HepG2 (cell line): ENCODE results near the gene ZNF442. TPM values are rescaled to one million over a fixed set of nuclear protein-coding genes. Genes with fewer than 3 reads are reported as not detected.
A peak's percentile ranks its signal among the peaks of the same experiment; 100 is the strongest.

ENCODE experiments used
- BHLHE40 ChIP-seq: IDR thresholded peaks from 2 replicates; pipeline ENCODE4 v1.6.1; 2011; ENCODE audit warnings: low read length, improper control_type of control experiment
- CREB1 ChIP-seq, 2 experiments: fragments of 450-650 bp in 1 of 2; IDR thresholded peaks; 2 replicates each; pipeline ENCODE4 v1.6.1; 2016 to 2017; ENCODE audit warnings: control low read depth in 1 of 2, mild to moderate bottlenecking in 1 of 2, missing compliant biosample characterization in 1 of 2, missing genetic modification characterization in 1 of 2
- KLF6 ChIP-seq: IDR thresholded peaks from 2 replicates; pipeline ENCODE4 v1.8.0; 2016; ENCODE audit warnings: missing biosample characterization, missing genetic modification reagents
- MED1 ChIP-seq: sonication (generic); formaldehyde crosslinking; IDR thresholded peaks from 2 replicates; pipeline ENCODE4 v1.4.0; 2020; ENCODE audit warnings: missing genetic modification reagents
- ONECUT2 ChIP-seq: sonication (generic); formaldehyde crosslinking; IDR thresholded peaks from 2 replicates; pipeline ENCODE4 v1.4.0; 2020; ENCODE audit warnings: missing genetic modification reagents
- PTBP1 ChIP-seq: fragments of 200-400 bp; formaldehyde crosslinking; IDR thresholded peaks from 2 replicates; pipeline ENCODE4 v1.6.1; 2018; ENCODE audit warnings: low read length, low read depth; ENCODE audit not compliant: poor library complexity, severe bottlenecking
- REPIN1 ChIP-seq: sonication (generic); formaldehyde crosslinking; IDR thresholded peaks from 2 replicates; pipeline ENCODE4 v1.8.0; 2022; ENCODE audit warnings: missing genetic modification reagents, low read depth, mild to moderate bottlenecking, borderline replicate concordance
- RFX3 ChIP-seq: IDR thresholded peaks from 2 replicates; pipeline ENCODE4 v1.6.1; 2016; ENCODE audit warnings: missing biosample characterization, missing genetic modification reagents
- SIX1 ChIP-seq: sonication (generic); formaldehyde crosslinking; IDR thresholded peaks from 2 replicates; pipeline ENCODE4 v1.4.0; 2020; ENCODE audit warnings: missing genetic modification reagents, borderline replicate concordance
- SSRP1 ChIP-seq: IDR thresholded peaks from 2 replicates; pipeline ENCODE4 v1.6.1; 2016; ENCODE audit warnings: control low read depth
- U2AF1 ChIP-seq: fragments of 200-400 bp; formaldehyde crosslinking; optimal IDR thresholded peaks from 2 replicates; pipeline ENCODE3; 2017; ENCODE audit warnings: mild to moderate bottlenecking, low read depth, low read length
- ZFP36 ChIP-seq: fragments of 150-350 bp; IDR thresholded peaks from 2 replicates; pipeline ENCODE4 v1.6.1; 2018; ENCODE audit warnings: borderline replicate concordance, low read length, low read depth; ENCODE audit not compliant: partially characterized antibody
- ZFP90 ChIP-seq: sonication (generic); formaldehyde crosslinking; IDR thresholded peaks from 2 replicates; pipeline ENCODE4 v1.8.0; 2022; ENCODE audit warnings: missing genetic modification reagents, mild to moderate bottlenecking, inconsistent platforms, borderline replicate concordance
- ZFYVE20 ChIP-seq: sonication (generic); formaldehyde crosslinking; IDR thresholded peaks from 2 replicates; pipeline ENCODE4 v1.8.0; 2023; ENCODE audit warnings: low read depth, mild to moderate bottlenecking, moderate library complexity, missing genetic modification reagents, borderline replicate concordance
- ZMAT3 ChIP-seq: sonication (generic); formaldehyde crosslinking; conservative IDR thresholded peaks from 2 replicates; pipeline ENCODE4 v1.7.0; 2021; ENCODE audit warnings: missing genetic modification reagents
- ZNF136 ChIP-seq: sonication (generic); formaldehyde crosslinking; IDR thresholded peaks from 2 replicates; pipeline ENCODE4 v1.8.1; 2022; ENCODE audit warnings: low read depth, mild to moderate bottlenecking, moderate library complexity, missing genetic modification reagents
- ZNF160 ChIP-seq: sonication (generic); formaldehyde crosslinking; IDR thresholded peaks from 2 replicates; pipeline ENCODE4 v1.8.0; 2022; ENCODE audit warnings: mild to moderate bottlenecking, inconsistent platforms, missing genetic modification reagents
- ZNF264 ChIP-seq: sonication (generic); formaldehyde crosslinking; IDR thresholded peaks from 2 replicates; pipeline ENCODE4 v1.4.0; 2020; ENCODE audit warnings: missing genetic modification reagents
- ZNF343 ChIP-seq: sonication (generic); formaldehyde crosslinking; IDR thresholded peaks from 2 replicates; pipeline ENCODE4 v1.4.0; 2020; ENCODE audit warnings: mild to moderate bottlenecking, missing genetic modification reagents
- ZNF644 ChIP-seq: IDR thresholded peaks from 2 replicates; pipeline ENCODE4 v1.6.1; 2016; ENCODE audit warnings: low read depth
- ZNF703 ChIP-seq: sonication (generic); formaldehyde crosslinking; IDR thresholded peaks from 2 replicates; pipeline ENCODE4 v1.5.1; 2020; ENCODE audit warnings: missing genetic modification reagents, mild to moderate bottlenecking, moderate library complexity, borderline replicate concordance
- ZNF883 ChIP-seq: sonication (generic); formaldehyde crosslinking; IDR thresholded peaks from 2 replicates; pipeline ENCODE4 v1.5.1; 2020; ENCODE audit warnings: mild to moderate bottlenecking, missing genetic modification reagents; ENCODE audit errors: not compliant biosample characterization
- ZSCAN22 ChIP-seq: sonication (generic); formaldehyde crosslinking; IDR thresholded peaks from 2 replicates; pipeline ENCODE4 v1.4.0; 2020; ENCODE audit warnings: mild to moderate bottlenecking, missing genetic modification reagents
- polyA plus RNA-seq, 8 experiments: library from polyadenylated mRNA; depleted of rRNA in 3 of 8; stranded (reverse) in 7 of 8; unstranded in 1 of 8; fragments of >200 nt; fragmentation: Illumina TruSeq in 4 of 8; extraction: Trizol in 4 of 8; gene quantifications; 2 replicates each; pipeline versions ENCODE4 v1.2.1 to v1.2.3, GENCODE V29; 2011 to 2016; ENCODE audit warnings: low read depth in 4 of 8, missing spikeins in 1 of 8, mixed read lengths in 1 of 8; ENCODE audit not compliant: insufficient read depth in 1 of 8
- total RNA-seq, 5 experiments: library from RNA; depleted of rRNA; stranded (reverse); fragments of >200 nt; fragmentation: Illumina TruSeq; extraction: Trizol; gene quantifications; 2 replicates each; pipeline ENCODE4 v1.2.3, GENCODE V29; 2016; ENCODE audit warnings: low read depth in 1 of 5
- TF ChIP-seq, protein P1 (sequence below): sonication (generic); formaldehyde crosslinking; IDR thresholded peaks from 2 replicates; pipeline ENCODE4 v1.4.0; 2020; ENCODE audit warnings: mild to moderate bottlenecking, missing genetic modification reagents
- TF ChIP-seq, protein P2 (sequence below): IDR thresholded peaks from 2 replicates; pipeline ENCODE4 v1.6.1; 2016
- TF ChIP-seq, protein P3 (sequence below): sonication (generic); formaldehyde crosslinking; IDR thresholded peaks from 2 replicates; pipeline ENCODE4 v1.9.0; 2022; ENCODE audit warnings: missing genetic modification reagents, mild to moderate bottlenecking, borderline replicate concordance
- TF ChIP-seq, protein P4 (sequence below): sonication (generic); formaldehyde crosslinking; IDR thresholded peaks from 2 replicates; pipeline ENCODE4 v1.4.0; 2020; ENCODE audit warnings: missing genetic modification reagents

ZNF442 gene
- total and polyA plus RNA-seq, 2 of the 13 experiments (the other 11 are each of a cell fraction or from before 2014, with no cell fraction given): 1.0 to 6.0 TPM

DNA sequence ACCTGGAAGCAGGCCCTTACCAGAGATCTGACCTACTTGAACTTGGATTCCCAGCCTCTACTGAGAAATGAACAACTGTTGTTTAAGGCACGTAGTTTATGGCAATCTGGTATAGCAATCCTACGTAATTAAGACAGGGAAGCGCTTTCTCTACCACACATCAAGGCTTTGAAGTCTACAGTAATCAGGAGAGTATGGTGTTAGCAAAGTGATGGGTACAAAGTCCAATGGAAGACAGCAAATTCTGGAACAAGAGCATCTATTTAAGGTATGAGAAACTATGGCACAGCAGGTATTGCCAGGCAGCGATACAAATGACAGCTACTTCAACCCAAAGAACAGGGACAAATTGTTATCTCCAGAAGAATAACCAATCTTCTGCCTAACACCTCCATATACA, 35.1 kb downstream of the ZNF442 start (continued):
- TF ChIP-seq U2AF1 (no peak), PTBP1 (no peak), ZNF343 (0 out of 2 replicates have a peak, but pooled peaks have one; percentile 7), KLF6 (no peak), ZSCAN22 (CRISPR knock-in tag) (no peak), SIX1 (CRISPR knock-in tag) (no peak), ZNF703 (CRISPR knock-in tag) (no peak), ZNF644 (CRISPR knock-in tag) (peak; percentile 76; the same call in 1 of the 2 replicates), ZNF160 (CRISPR knock-in tag) (no peak), ZFP36 (no peak), ONECUT2 (no peak), SSRP1 (CRISPR knock-in tag) (no peak), ZFYVE20 (CRISPR knock-in tag) (no peak), ZMAT3 (CRISPR knock-in tag) (no peak), MED1 (CRISPR knock-in tag) (0 out of 2 replicates have a peak, but pooled peaks have one; percentile 45), ZFP90 (CRISPR knock-in tag) (no peak), REPIN1 (CRISPR knock-in tag) (no peak), CREB1 (IDR thresholded peaks at IDR 0.05) (no peak), CREB1 (CRISPR knock-in tag; IDR thresholded peaks at IDR 0.05) (peak; percentile 48), ZNF264 (CRISPR knock-in tag) (no peak), ZNF136 (CRISPR knock-in tag) (no peak), ZNF883 (no peak), BHLHE40 (no peak), RFX3 (no peak)
- TF ChIP-seq, protein P1, sequence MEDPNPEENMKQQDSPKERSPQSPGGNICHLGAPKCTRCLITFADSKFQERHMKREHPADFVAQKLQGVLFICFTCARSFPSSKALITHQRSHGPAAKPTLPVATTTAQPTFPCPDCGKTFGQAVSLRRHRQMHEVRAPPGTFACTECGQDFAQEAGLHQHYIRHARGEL (CRISPR knock-in tag): no peak
- TF ChIP-seq, protein P2, sequence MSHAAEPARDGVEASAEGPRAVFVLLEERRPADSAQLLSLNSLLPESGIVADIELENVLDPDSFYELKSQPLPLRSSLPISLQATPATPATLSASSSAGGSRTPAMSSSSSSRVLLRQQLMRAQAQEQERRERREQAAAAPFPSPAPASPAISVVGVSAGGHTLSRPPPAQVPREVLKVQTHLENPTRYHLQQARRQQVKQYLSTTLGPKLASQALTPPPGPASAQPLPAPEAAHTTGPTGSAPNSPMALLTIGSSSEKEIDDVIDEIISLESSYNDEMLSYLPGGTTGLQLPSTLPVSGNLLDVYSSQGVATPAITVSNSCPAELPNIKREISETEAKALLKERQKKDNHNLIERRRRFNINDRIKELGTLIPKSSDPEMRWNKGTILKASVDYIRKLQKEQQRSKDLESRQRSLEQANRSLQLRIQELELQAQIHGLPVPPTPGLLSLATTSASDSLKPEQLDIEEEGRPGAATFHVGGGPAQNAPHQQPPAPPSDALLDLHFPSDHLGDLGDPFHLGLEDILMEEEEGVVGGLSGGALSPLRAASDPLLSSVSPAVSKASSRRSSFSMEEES: no peak
- TF ChIP-seq, protein P3, sequence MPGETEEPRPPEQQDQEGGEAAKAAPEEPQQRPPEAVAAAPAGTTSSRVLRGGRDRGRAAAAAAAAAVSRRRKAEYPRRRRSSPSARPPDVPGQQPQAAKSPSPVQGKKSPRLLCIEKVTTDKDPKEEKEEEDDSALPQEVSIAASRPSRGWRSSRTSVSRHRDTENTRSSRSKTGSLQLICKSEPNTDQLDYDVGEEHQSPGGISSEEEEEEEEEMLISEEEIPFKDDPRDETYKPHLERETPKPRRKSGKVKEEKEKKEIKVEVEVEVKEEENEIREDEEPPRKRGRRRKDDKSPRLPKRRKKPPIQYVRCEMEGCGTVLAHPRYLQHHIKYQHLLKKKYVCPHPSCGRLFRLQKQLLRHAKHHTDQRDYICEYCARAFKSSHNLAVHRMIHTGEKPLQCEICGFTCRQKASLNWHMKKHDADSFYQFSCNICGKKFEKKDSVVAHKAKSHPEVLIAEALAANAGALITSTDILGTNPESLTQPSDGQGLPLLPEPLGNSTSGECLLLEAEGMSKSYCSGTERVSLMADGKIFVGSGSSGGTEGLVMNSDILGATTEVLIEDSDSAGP: no peak
- TF ChIP-seq, protein P4, sequence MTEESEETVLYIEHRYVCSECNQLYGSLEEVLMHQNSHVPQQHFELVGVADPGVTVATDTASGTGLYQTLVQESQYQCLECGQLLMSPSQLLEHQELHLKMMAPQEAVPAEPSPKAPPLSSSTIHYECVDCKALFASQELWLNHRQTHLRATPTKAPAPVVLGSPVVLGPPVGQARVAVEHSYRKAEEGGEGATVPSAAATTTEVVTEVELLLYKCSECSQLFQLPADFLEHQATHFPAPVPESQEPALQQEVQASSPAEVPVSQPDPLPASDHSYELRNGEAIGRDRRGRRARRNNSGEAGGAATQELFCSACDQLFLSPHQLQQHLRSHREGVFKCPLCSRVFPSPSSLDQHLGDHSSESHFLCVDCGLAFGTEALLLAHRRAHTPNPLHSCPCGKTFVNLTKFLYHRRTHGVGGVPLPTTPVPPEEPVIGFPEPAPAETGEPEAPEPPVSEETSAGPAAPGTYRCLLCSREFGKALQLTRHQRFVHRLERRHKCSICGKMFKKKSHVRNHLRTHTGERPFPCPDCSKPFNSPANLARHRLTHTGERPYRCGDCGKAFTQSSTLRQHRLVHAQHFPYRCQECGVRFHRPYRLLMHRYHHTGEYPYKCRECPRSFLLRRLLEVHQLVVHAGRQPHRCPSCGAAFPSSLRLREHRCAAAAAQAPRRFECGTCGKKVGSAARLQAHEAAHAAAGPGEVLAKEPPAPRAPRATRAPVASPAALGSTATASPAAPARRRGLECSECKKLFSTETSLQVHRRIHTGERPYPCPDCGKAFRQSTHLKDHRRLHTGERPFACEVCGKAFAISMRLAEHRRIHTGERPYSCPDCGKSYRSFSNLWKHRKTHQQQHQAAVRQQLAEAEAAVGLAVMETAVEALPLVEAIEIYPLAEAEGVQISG (CRISPR knock-in tag): no peak
